Upper lobe of right lung (tissue), 1 donor: ENCODE data around the gene CENPS. TPM values are rescaled to one million over a fixed set of nuclear protein-coding genes. Genes with fewer than 3 reads are reported as not detected.

Experiments
- ATAC-seq: fragments of 200-7000 bp; cut with Tn5 transposase; one replicate; pipeline ENCODE4 v1.9.1; 2020; ENCODE audit warnings: mild to moderate bottlenecking, moderate library complexity
- DNase-seq: peaks from one replicate; pipeline ENCODE4 v3.0.0-alpha.2; 2020
- H3K27ac ChIP-seq: fragments of 200-600 bp; one replicate; pipeline ENCODE4 v1.8.0; 2022
- H3K27me3 ChIP-seq: fragments of 200-600 bp; one replicate; pipeline ENCODE4 v1.8.0; 2022; ENCODE audit warnings: mild to moderate bottlenecking
- H3K36me3 ChIP-seq: fragments of 200-600 bp; one replicate; pipeline ENCODE4 v1.8.0; 2022
- H3K4me1 ChIP-seq: fragments of 200-600 bp; one replicate; pipeline ENCODE4 v1.8.0; 2022
- H3K4me3 ChIP-seq: fragments of 200-600 bp; one replicate; pipeline ENCODE4 v1.8.0; 2022; ENCODE audit warnings: mild to moderate bottlenecking
- H3K9me3 ChIP-seq: fragments of 200-600 bp; one replicate; pipeline ENCODE4 v1.8.0; 2022
- CTCF ChIP-seq: fragments of 200-600 bp; IDR thresholded peaks from one replicate; pipeline ENCODE4 v1.8.0; 2022; ENCODE audit warnings: antibody characterized with exemption
- intact Hi-C: fragments of 100-400 bp; cut with DNase I; formaldehyde crosslinking; loops from one replicate; pipeline ENCODE4 v1.11.0; 2022
- total RNA-seq: library from RNA; stranded (reverse); fragmentation: NEBNext Ultra II Directional; extraction: Animal tissue kit (Norgen Biotek cat#: 25700); gene quantifications from one replicate; pipeline ENCODE4 v1.2.1, GENCODE V29; 2021
- donor health status: DM: no; HTN: yes; CAD: no; lungs with severe emphysema.

The CENPS gene
- total RNA-seq, 1 donor from 2014 or later = 10.2 TPM

- Histone ChIP-seq H3K27me3 (no peaks in the 10 kb centered on the region), H3K36me3 (no peaks in the 10 kb centered on the region), H3K4me3 (no peak overlapping the region), H3K27ac (no peak overlapping the region), H3K9me3 (no peaks in the 10 kb centered on the region), H3K4me1 (peaks cover 8% of the 10 kb centered on the region)
- no peak for DNase-seq
- no peak for ATAC-seq
- TF ChIP-seq CTCF = no peak
- intact Hi-C loops = no loop called here
These were observed 16.7 kb downstream of the CENPS start for GRCh38 chr1:10446790-10447422.

- DNase-seq (no peak), ATAC-seq (no peak)
- Histone ChIP-seq H3K9me3 (no peaks in the 10 kb centered on the region), H3K36me3 (no peaks in the 10 kb centered on the region), H3K4me3 (no peak within 1 kb of the TSS), H3K27ac (no peak within 1 kb of the TSS), H3K4me1 (peaks cover 8% of the 10 kb centered on the region), H3K27me3 (no peaks in the 10 kb centered on the region)
- intact Hi-C loops = no loop called here
- no peak for TF ChIP-seq CTCF
These were observed 19.5 kb downstream of the CENPS start, which contains the start of gene CORT for GRCh38 chr1:10449751-10450150. Gene CORT (plus strand): TSS chr1:10450031. CDS start chr1:10450224, 193 bp downstream.

- peak; percentile 21 for ATAC-seq
- Histone ChIP-seq H3K27me3 (no peaks in the 10 kb centered on the region), H3K27ac (no peak overlapping the region), H3K9me3 (no peaks in the 10 kb centered on the region), H3K36me3 (no peaks in the 10 kb centered on the region), H3K4me3 (no peak overlapping the region), H3K4me1 (peaks cover 8% of the 10 kb centered on the region)
- TF ChIP-seq CTCF = no peak
- intact Hi-C loops = no loop called here
- DNase-seq = no peak
These were observed 20.1 kb downstream of the CENPS start for GRCh38 chr1:10450156-10450814.

GRCh38 chr1:10450836-10451235 lies 20.6 kb downstream of the CENPS start:
- H3K4me3 ChIP-seq = no peak overlapping the region
- intact Hi-C loops = no loop called here
- no peak overlapping the region for H3K27ac ChIP-seq
- H3K36me3 ChIP-seq = no peaks in the 10 kb centered on the region
- DNase-seq (no peak), ATAC-seq (no peak)
- H3K27me3 ChIP-seq = no peaks in the 10 kb centered on the region
- no peak for TF ChIP-seq CTCF
- H3K9me3 ChIP-seq = no peaks in the 10 kb centered on the region
- peaks cover 8% of the 10 kb centered on the region for H3K4me1 ChIP-seq

GRCh38 chr1:10451287-10451686 lies 21.1 kb downstream of the CENPS start:
- Histone ChIP-seq H3K27ac (no peak overlapping the region), H3K36me3 (no peaks in the 10 kb centered on the region), H3K27me3 (no peaks in the 10 kb centered on the region), H3K9me3 (no peaks in the 10 kb centered on the region), H3K4me3 (no peak overlapping the region), H3K4me1 (peaks cover 8% of the 10 kb centered on the region)
- intact Hi-C loops = no loop called here
- TF ChIP-seq CTCF = no peak
- ATAC-seq (peak; percentile 26), DNase-seq (no peak)
